WTC11 (cell line): Measurements from ENCODE around the gene RAB7A. TPM values are rescaled to one million over a fixed set of nuclear protein-coding genes. Genes with fewer than 3 reads are reported as not detected.

Source experiments
- ATAC-seq: fragments of 200-7000 bp; cut with Tn5 transposase; 2 replicates; pipeline ENCODE4 v1.10.0; 2021; ENCODE audit warnings: mild to moderate bottlenecking, moderate library complexity
- CTCF ChIA-PET: fragments of 300-600 bp; sonication (Branson Sonifier 250); formaldehyde crosslinking; loops from one replicate; lab custom pipeline; 2021; ENCODE audit warnings: antibody characterized with exemption; lab: Charles Lee
- POLR2A ChIA-PET: fragments of 350-600 bp; sonication (Branson Sonifier 250); formaldehyde crosslinking; loops from one replicate; lab custom pipeline; 2021; ENCODE audit warnings: antibody characterized with exemption; lab: Charles Lee
- DNase-seq: peaks from one replicate; pipeline ENCODE4 v3.0.0; 2021; ENCODE audit warnings: low spot score
- H3K27ac Mint-ChIP-seq: 2 replicates; pipeline ENCODE4 v1.8.0; 2021; ENCODE audit warnings: mixed read lengths
- H3K27me3 Mint-ChIP-seq: 2 replicates; pipeline ENCODE4 v1.8.0; 2021; ENCODE audit warnings: low read depth, mild to moderate bottlenecking, moderate library complexity, mixed read lengths
- H3K36me3 Mint-ChIP-seq: 2 replicates; pipeline ENCODE4 v1.8.0; 2021; ENCODE audit warnings: mixed read lengths
- H3K4me1 Mint-ChIP-seq: 2 replicates; pipeline ENCODE4 v1.8.0; 2022; ENCODE audit warnings: mixed read lengths
- H3K4me3 Mint-ChIP-seq: 2 replicates; pipeline ENCODE4 v1.8.0; 2021; ENCODE audit warnings: mild to moderate bottlenecking, moderate library complexity, mixed read lengths
- H3K9me3 Mint-ChIP-seq: 2 replicates; pipeline ENCODE4 v1.8.0; 2021; ENCODE audit warnings: mixed read lengths
- AFF4 ChIP-seq: sonication (generic); formaldehyde crosslinking; IDR thresholded peaks from 2 replicates; pipeline ENCODE4 v1.8.1; 2023; ENCODE audit warnings: mild to moderate bottlenecking, missing genetic modification reagents, borderline replicate concordance
- ATF2 ChIP-seq: sonication (generic); formaldehyde crosslinking; IDR thresholded peaks from 2 replicates; pipeline ENCODE4 v1.8.1; 2022; ENCODE audit warnings: low read depth, missing genetic modification reagents, borderline replicate concordance
- EMX1 ChIP-seq: fragments of 250-450 bp; sonication (Bioruptor Pico); IDR thresholded peaks from 2 replicates; pipeline ENCODE4 v1.8.0; 2021; ENCODE audit warnings: mild to moderate bottlenecking
- ESRRA ChIP-seq: sonication (generic); formaldehyde crosslinking; IDR thresholded peaks from 2 replicates; pipeline ENCODE4 v1.8.1; 2022; ENCODE audit warnings: mild to moderate bottlenecking, missing genetic modification reagents, borderline replicate concordance
- GABPB1 ChIP-seq: sonication (generic); formaldehyde crosslinking; IDR thresholded peaks from 2 replicates; pipeline ENCODE4 v1.8.1; 2023; ENCODE audit warnings: mild to moderate bottlenecking, missing genetic modification reagents
- IRF2 ChIP-seq: sonication (generic); formaldehyde crosslinking; IDR thresholded peaks from 2 replicates; pipeline ENCODE4 v1.8.0; 2022; ENCODE audit warnings: low read depth, missing genetic modification reagents, borderline replicate concordance
- JUN ChIP-seq: sonication (generic); formaldehyde crosslinking; IDR thresholded peaks from 2 replicates; pipeline ENCODE4 v1.8.0; 2023; ENCODE audit warnings: mild to moderate bottlenecking, missing genetic modification reagents
- MYBL2 ChIP-seq: sonication (generic); formaldehyde crosslinking; IDR thresholded peaks from 2 replicates; pipeline ENCODE4 v1.8.1; 2023; ENCODE audit warnings: mild to moderate bottlenecking, moderate library complexity, missing genetic modification reagents
- RELA ChIP-seq: sonication (generic); formaldehyde crosslinking; IDR thresholded peaks from 2 replicates; pipeline ENCODE4 v1.8.1; 2022; ENCODE audit warnings: missing genetic modification reagents, mild to moderate bottlenecking, borderline replicate concordance
- SOX15 ChIP-seq: fragments of 250-450 bp; sonication (Bioruptor Pico); IDR thresholded peaks from 2 replicates; pipeline ENCODE4 v1.9.0; 2021; ENCODE audit warnings: mild to moderate bottlenecking
- TP53 ChIP-seq: sonication (generic); formaldehyde crosslinking; IDR thresholded peaks from 2 replicates; pipeline ENCODE4 v1.8.1; 2023; ENCODE audit warnings: mild to moderate bottlenecking, missing genetic modification reagents
- ZNF263 ChIP-seq: sonication (generic); formaldehyde crosslinking; IDR thresholded peaks from 2 replicates; pipeline ENCODE4 v1.8.1; 2022; ENCODE audit warnings: low read depth, mild to moderate bottlenecking, moderate library complexity, missing genetic modification reagents
- total RNA-seq: library from RNA; stranded (reverse); gene quantifications from 3 replicates; pipeline ENCODE4 v1.2.3, GENCODE V29; 2021
- TF ChIP-seq, protein P1 (sequence below): sonication (generic); formaldehyde crosslinking; IDR thresholded peaks from 2 replicates; pipeline ENCODE4 v1.8.0; 2022; ENCODE audit warnings: missing genetic modification reagents
- TF ChIP-seq, protein P2 (sequence below): fragments of 250-450 bp; sonication (Bioruptor Pico); IDR thresholded peaks from 2 replicates; pipeline ENCODE4 v2.1.2; 2022; ENCODE audit warnings: mild to moderate bottlenecking, moderate library complexity
- TF ChIP-seq, protein P3 (sequence below): fragments of 250-450 bp; sonication (Bioruptor Pico); IDR thresholded peaks from 2 replicates; pipeline ENCODE4 v1.9.0; 2021; ENCODE audit warnings: moderate library complexity, mild to moderate bottlenecking, inconsistent platforms, borderline replicate concordance
- TF ChIP-seq, protein P4 (sequence below): sonication (generic); formaldehyde crosslinking; IDR thresholded peaks from 2 replicates; pipeline ENCODE4 v1.8.1; 2022; ENCODE audit warnings: mild to moderate bottlenecking, missing genetic modification reagents, moderate library complexity, borderline replicate concordance

RAB7A gene
- total RNA-seq, 1 experiment from 2014 or later, result 184 TPM

DNA sequence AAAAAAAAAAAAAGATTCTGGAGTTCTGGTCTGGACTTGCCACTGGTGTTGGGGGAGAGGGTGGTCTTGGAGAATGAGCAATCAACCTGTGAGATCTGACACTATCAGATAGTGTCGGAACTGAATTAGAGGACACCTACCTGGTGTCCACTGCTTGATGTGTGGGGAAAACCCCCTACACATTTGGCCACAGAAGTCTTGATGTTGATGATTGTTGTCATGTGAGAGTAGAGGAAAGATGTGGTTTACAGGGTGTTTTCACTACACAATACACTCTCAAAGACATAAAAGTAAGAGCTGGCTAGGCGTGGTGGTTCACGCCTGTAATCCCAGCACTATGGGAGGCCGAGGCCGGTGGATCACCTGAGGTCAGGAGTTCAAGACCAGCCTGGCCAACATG lies 36.9 kb upstream of the RAB7A start:
- ATAC-seq, result no peak
- no peak overlapping the region for H3K4me3 Mint-ChIP-seq
- no peak overlapping the region for H3K27ac Mint-ChIP-seq
- ChIA-PET CTCF (interaction anchor here (1.4 to 5.9 kb wide), 2 partner anchors 8 to 71 kb away, joined by 3 to 29 read pairs; no protein-coding TSS in a partner anchor), POLR2A (no interaction called here)
- H3K4me1 Mint-ChIP-seq, result no peaks in the 10 kb centered on the region
- no peaks in the 10 kb centered on the region; the same call in none of the 2 replicates for H3K27me3 Mint-ChIP-seq
- no peak for TF ChIP-seq GABPB1
- TF ChIP-seq, protein P1, sequence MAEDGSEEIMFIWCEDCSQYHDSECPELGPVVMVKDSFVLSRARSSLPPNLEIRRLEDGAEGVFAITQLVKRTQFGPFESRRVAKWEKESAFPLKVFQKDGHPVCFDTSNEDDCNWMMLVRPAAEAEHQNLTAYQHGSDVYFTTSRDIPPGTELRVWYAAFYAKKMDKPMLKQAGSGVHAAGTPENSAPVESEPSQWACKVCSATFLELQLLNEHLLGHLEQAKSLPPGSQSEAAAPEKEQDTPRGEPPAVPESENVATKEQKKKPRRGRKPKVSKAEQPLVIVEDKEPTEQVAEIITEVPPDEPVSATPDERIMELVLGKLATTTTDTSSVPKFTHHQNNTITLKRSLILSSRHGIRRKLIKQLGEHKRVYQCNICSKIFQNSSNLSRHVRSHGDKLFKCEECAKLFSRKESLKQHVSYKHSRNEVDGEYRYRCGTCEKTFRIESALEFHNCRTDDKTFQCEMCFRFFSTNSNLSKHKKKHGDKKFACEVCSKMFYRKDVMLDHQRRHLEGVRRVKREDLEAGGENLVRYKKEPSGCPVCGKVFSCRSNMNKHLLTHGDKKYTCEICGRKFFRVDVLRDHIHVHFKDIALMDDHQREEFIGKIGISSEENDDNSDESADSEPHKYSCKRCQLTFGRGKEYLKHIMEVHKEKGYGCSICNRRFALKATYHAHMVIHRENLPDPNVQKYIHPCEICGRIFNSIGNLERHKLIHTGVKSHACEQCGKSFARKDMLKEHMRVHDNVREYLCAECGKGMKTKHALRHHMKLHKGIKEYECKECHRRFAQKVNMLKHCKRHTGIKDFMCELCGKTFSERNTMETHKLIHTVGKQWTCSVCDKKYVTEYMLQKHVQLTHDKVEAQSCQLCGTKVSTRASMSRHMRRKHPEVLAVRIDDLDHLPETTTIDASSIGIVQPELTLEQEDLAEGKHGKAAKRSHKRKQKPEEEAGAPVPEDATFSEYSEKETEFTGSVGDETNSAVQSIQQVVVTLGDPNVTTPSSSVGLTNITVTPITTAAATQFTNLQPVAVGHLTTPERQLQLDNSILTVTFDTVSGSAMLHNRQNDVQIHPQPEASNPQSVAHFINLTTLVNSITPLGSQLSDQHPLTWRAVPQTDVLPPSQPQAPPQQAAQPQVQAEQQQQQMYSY (CRISPR knock-in tag), result no peak
- TF ChIP-seq, protein P2, sequence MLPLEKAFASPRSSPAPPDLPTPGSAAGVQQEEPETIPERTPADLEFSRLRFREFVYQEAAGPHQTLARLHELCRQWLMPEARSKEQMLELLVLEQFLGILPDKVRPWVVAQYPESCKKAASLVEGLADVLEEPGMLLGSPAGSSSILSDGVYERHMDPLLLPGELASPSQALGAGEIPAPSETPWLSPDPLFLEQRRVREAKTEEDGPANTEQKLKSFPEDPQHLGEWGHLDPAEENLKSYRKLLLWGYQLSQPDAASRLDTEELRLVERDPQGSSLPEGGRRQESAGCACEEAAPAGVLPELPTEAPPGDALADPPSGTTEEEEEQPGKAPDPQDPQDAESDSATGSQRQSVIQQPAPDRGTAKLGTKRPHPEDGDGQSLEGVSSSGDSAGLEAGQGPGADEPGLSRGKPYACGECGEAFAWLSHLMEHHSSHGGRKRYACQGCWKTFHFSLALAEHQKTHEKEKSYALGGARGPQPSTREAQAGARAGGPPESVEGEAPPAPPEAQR, result no peak
- no peak for TF ChIP-seq AFF4 (CRISPR knock-in tag)
- TF ChIP-seq ATF2 (CRISPR knock-in tag), result no peak
- no peak for TF ChIP-seq ESRRA (CRISPR knock-in tag)
- TF ChIP-seq RELA (CRISPR knock-in tag), result no peak
- no peak for TF ChIP-seq IRF2
- TF ChIP-seq, protein P3, sequence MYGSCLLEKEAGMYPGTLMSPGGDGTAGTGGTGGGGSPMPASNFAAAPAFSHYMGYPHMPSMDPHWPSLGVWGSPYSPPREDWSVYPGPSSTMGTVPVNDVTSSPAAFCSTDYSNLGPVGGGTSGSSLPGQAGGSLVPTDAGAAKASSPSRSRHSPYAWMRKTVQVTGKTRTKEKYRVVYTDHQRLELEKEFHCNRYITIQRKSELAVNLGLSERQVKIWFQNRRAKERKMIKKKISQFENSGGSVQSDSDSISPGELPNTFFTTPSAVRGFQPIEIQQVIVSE, result no peak
- TF ChIP-seq ZNF263 (CRISPR knock-in tag), result no peak
- no peak for TF ChIP-seq MYBL2 (CRISPR knock-in tag)
- TF ChIP-seq JUN (CRISPR knock-in tag), result no peak
- TF ChIP-seq, protein P4, sequence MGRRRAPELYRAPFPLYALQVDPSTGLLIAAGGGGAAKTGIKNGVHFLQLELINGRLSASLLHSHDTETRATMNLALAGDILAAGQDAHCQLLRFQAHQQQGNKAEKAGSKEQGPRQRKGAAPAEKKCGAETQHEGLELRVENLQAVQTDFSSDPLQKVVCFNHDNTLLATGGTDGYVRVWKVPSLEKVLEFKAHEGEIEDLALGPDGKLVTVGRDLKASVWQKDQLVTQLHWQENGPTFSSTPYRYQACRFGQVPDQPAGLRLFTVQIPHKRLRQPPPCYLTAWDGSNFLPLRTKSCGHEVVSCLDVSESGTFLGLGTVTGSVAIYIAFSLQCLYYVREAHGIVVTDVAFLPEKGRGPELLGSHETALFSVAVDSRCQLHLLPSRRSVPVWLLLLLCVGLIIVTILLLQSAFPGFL (CRISPR knock-in tag), result no peak
- TF ChIP-seq SOX15 (CRISPR knock-in tag), result no peak
- TF ChIP-seq TP53 (CRISPR knock-in tag), result no peak
- TF ChIP-seq EMX1 (CRISPR knock-in tag), result no peak
- H3K9me3 Mint-ChIP-seq, result no peaks in the 10 kb centered on the region
- no peak for DNase-seq
- H3K36me3 Mint-ChIP-seq, result no peaks in the 10 kb centered on the region
